RWPE2 (cell line): Measurements from ENCODE around the gene NOS1AP.

Source experiments
- ATAC-seq: fragments of 200-7000 bp; cut with Tn5 transposase; 3 replicates; pipeline ENCODE4 v1.9.1; 2021; ENCODE audit warnings: low read depth
- DNase-seq: peaks from one replicate; pipeline ENCODE4 v3.0.0-alpha.2; 2020; ENCODE audit warnings: low spot score
- H3K27ac ChIP-seq: fragments of 450-650 bp; 2 replicates; pipeline ENCODE4 v1.5.1; 2017; ENCODE audit warnings: mild to moderate bottlenecking; ENCODE audit not compliant: poor library complexity, severe bottlenecking
- H3K27me3 ChIP-seq: fragments of 250-450 bp; sonication (Bioruptor Pico); 2 replicates; pipeline ENCODE4 v1.5.1; 2021; ENCODE audit warnings: mild to moderate bottlenecking, moderate library complexity; ENCODE audit not compliant: insufficient read depth, poor library complexity, severe bottlenecking
- H3K36me3 ChIP-seq: fragments of 250-450 bp; sonication (Bioruptor Pico); 2 replicates; pipeline ENCODE4 v1.5.1; 2020; ENCODE audit warnings: low read depth, mild to moderate bottlenecking, moderate library complexity
- H3K4me1 ChIP-seq: fragments of 250-450 bp; sonication (Bioruptor Pico); 2 replicates; pipeline ENCODE4 v1.5.1; 2021; ENCODE audit warnings: mild to moderate bottlenecking, moderate library complexity; ENCODE audit not compliant: insufficient read depth, poor library complexity, severe bottlenecking
- H3K4me3 ChIP-seq: fragments of 250-450 bp; sonication (Bioruptor Pico); 2 replicates; pipeline ENCODE4 v1.5.1; 2021; ENCODE audit warnings: mild to moderate bottlenecking, moderate library complexity; ENCODE audit not compliant: severe bottlenecking
- H3K9me3 ChIP-seq: fragments of 250-450 bp; sonication (Bioruptor Pico); 2 replicates; pipeline ENCODE4 v1.5.1; 2021; ENCODE audit warnings: mild to moderate bottlenecking, moderate library complexity; ENCODE audit not compliant: severe bottlenecking
- CTCF ChIP-seq: fragments of 450-650 bp; IDR thresholded peaks from one replicate; pipeline ENCODE4 v1.5.1; 2017; ENCODE audit warnings: mild to moderate bottlenecking, moderate library complexity; ENCODE audit not compliant: poor library complexity, severe bottlenecking

The NOS1AP gene

DNA sequence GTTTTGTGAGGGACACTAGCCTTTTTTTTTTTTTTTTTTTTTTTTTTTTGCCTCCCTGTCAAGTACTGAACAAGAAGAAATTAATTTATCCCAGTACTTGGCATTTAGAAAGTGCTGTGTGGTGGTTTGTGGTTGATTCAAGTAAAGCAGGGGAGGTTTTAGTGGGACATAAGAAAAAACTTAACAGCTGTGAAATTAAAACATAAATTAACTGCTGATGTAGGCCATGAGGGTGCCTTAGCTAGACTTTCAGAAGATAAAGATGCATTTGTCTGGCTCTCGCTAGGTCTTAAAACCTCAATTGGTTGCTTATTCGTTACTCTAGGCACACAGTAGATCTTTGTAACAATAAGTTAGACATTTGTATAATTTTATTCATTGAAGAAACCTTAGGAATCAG lies 254.9 kb downstream of the NOS1AP start:
- H3K4me3 ChIP-seq: no peak overlapping the region
- DNase-seq (no peak), ATAC-seq (no peak)
- no peaks in the 10 kb centered on the region for H3K9me3 ChIP-seq
- no peaks in the 10 kb centered on the region for H3K27me3 ChIP-seq
- peaks cover 13% of the 10 kb centered on the region for H3K4me1 ChIP-seq
- no peak overlapping the region for H3K27ac ChIP-seq
- no peak for TF ChIP-seq CTCF
- no peaks in the 10 kb centered on the region for H3K36me3 ChIP-seq

- no peaks in the 10 kb centered on the region for H3K27me3 ChIP-seq
- no peak for TF ChIP-seq CTCF
- H3K4me3 ChIP-seq: no peak overlapping the region
- no peak for ATAC-seq
- no peak overlapping the region for H3K27ac ChIP-seq
- H3K4me1 ChIP-seq: peaks cover 13% of the 10 kb centered on the region
- DNase-seq: no peak
- no peaks in the 10 kb centered on the region for H3K36me3 ChIP-seq
- no peaks in the 10 kb centered on the region for H3K9me3 ChIP-seq
These were observed 257.1 kb downstream of the NOS1AP start for GRCh38 chr1:162326559-162326958.

DNA sequence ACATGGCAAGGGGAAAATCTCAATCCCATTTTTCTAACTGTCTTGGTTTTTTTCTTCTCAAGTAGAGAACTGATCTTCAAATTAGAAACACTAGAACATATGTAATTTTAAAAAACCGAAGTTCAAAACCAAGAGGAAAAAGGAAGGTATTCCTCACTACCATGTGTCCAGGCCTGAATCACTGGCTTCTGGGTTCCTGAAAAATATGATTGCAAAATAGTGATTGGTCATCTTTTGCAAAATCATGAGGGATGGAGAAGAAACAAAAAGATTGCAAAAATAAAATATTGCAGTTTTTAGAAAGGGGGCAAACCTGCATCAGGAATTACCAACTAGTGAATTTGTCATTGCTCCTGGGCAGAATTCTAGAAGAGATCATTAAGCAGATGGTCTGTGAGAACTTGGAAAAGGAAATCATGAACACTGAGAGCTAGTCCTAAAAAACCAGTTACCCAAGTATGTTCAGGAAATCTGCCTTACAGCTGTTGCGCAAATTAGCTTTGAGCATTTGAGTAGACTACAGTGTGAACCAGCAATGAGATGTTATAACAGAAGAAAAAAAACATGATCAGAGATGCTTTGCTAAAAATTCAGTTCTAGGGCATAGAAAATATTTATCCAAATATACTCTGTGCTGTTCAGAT lies 257.8 kb downstream of the NOS1AP start:
- peak; percentile 45; the same call in 1 of the 3 replicates for ATAC-seq
- peaks cover 13% of the 10 kb centered on the region for H3K4me1 ChIP-seq
- no peaks in the 10 kb centered on the region for H3K36me3 ChIP-seq
- no peak for DNase-seq
- H3K27ac ChIP-seq: no peak overlapping the region
- no peak for TF ChIP-seq CTCF
- H3K27me3 ChIP-seq: no peaks in the 10 kb centered on the region
- no peak overlapping the region for H3K4me3 ChIP-seq
- H3K9me3 ChIP-seq: no peaks in the 10 kb centered on the region

GRCh38 chr1:162327788-162328165 lies 258.3 kb downstream of the NOS1AP start:
- no peak overlapping the region for H3K4me3 ChIP-seq
- no peak for ATAC-seq
- H3K9me3 ChIP-seq: no peaks in the 10 kb centered on the region
- H3K4me1 ChIP-seq: peaks cover 13% of the 10 kb centered on the region
- H3K27me3 ChIP-seq: no peaks in the 10 kb centered on the region
- no peak for DNase-seq
- no peak overlapping the region for H3K27ac ChIP-seq
- TF ChIP-seq CTCF: no peak
- no peaks in the 10 kb centered on the region for H3K36me3 ChIP-seq

DNA sequence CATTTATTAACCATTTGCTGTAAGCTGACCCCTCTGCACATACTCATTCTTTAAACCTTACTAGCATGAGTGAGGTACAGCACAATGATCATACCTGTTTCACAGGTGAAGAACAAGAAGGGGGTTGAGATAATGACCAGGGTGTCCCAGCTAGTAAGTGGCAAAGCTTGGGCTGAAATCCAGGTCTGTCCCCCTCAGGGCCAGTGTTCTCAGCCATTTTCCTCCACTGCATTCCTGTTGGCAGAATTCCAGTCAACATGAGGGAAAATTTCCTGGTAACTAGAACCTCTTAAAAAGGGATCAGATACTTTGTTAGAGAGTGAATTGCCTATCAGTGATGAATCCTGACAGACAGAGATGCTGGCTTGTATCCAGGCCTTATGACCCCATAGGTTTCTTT lies 259.0 kb downstream of the NOS1AP start:
- Histone ChIP-seq H3K4me3 (no peak overlapping the region), H3K4me1 (peaks cover 13% of the 10 kb centered on the region), H3K36me3 (no peaks in the 10 kb centered on the region), H3K9me3 (no peaks in the 10 kb centered on the region), H3K27me3 (no peaks in the 10 kb centered on the region), H3K27ac (no peak overlapping the region)
- ATAC-seq (no peak), DNase-seq (no peak)
- no peak for TF ChIP-seq CTCF
